Central memory CD8-positive, alpha-beta T cell (primary cell): ENCODE measurements around the gene CYP26B1.

Experiments
- ATAC-seq: fragments of 150-1000 bp; cut with Tn5 transposase; replicated peaks from 2 replicates; pipeline ENCODE4 v1.10.0; 2022; ENCODE audit warnings: mild to moderate bottlenecking, moderate FRiP score, moderate number of reproducible peaks; ENCODE audit not compliant: poor library complexity, severe bottlenecking; ENCODE audit errors: extremely low read depth
- DNase-seq, 2 donors: peaks; one replicate each; pipeline ENCODE4 v3.0.0; 2021; ENCODE audit warnings: low spot score in 2 of 2
- H3K27ac Mint-ChIP-seq: one replicate; pipeline ENCODE4 v1.8.0; 2022; ENCODE audit warnings: low read depth, mild to moderate bottlenecking, moderate library complexity, mixed read lengths
- H3K27me3 Mint-ChIP-seq: one replicate; pipeline ENCODE4 v1.8.0; 2022; ENCODE audit warnings: mixed read lengths
- H3K36me3 Mint-ChIP-seq: one replicate; pipeline ENCODE4 v1.8.0; 2022; ENCODE audit warnings: mild to moderate bottlenecking, moderate library complexity, mixed read lengths; ENCODE audit not compliant: insufficient read depth
- H3K4me1 Mint-ChIP-seq: one replicate; pipeline ENCODE4 v1.8.0; 2022; ENCODE audit warnings: mixed read lengths
- H3K4me3 Mint-ChIP-seq: one replicate; pipeline ENCODE4 v1.8.0; 2022; ENCODE audit warnings: mild to moderate bottlenecking, moderate library complexity, mixed read lengths
- H3K9me3 Mint-ChIP-seq: one replicate; pipeline ENCODE4 v1.8.0; 2022; ENCODE audit warnings: mixed read lengths

The CYP26B1 gene

DNA sequence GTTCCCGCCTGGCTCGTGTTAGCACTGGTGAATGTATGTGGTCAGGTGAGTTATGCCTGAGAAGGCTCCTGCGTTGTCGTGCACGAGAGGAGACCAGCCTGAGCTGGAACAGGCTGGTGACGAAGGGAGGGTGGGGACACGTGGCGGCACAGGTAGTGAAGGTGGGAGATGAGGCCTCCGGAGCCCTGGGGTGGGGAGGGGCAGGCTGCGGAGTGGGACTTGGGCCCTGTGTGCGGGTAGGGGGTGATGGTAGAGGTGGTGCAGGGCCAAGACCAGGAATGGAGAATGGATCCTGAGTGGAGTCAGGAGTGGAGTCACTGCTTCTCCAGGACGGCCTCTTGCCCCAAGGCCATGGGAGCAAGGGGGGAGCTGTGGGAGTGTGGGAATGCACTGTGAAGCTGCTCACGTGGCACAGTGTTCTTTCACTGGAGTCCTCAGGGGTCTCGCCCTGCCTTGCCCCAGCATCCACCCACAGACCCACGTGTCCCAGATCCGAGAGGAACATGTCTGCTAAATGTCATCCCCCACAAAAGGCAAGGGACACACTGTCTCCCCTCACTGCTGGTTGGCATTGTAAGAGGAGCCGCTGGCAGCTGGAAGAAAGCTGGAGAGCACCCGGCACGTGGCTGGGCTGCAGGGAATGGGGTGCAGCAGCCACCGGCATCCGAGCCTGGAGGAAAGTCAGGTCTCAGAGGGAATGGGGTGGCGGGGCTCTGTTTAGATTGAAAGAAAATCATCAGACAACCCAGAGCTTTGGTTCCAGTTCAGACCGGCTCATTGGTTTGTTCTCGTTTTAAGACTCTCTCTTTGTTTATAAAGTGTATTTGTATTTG is 63.7 kb downstream of the CYP26B1 start:
- no peak for ATAC-seq
- H3K9me3 Mint-ChIP-seq: no peaks in the 10 kb centered on the region
- no peaks in the 10 kb centered on the region for H3K36me3 Mint-ChIP-seq
- DNase-seq: no peak
- no peak overlapping the region for H3K4me3 Mint-ChIP-seq
- H3K4me1 Mint-ChIP-seq: no peaks in the 10 kb centered on the region
- H3K27me3 Mint-ChIP-seq: peaks cover 23% of the 10 kb centered on the region
- H3K27ac Mint-ChIP-seq: no peak overlapping the region

DNA sequence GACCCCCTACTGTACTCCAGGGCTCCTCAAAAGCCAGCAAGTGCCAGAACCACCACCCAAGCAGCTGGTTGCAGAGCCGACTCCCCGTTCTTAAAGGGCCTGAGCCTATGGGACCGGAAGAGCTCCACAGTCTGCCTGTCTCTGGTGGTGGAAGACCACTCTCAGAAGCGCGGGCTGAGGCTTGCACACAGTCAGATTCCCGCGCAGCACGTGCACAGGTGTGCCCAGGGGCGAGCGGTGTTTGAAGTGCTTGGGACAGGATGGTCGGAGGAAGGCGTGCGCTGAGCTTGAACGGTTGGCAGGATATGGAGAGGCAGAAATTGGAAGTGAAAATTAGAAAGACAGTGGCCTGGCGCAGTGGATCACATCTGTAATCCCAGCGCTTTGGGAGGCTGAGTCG is 64.8 kb downstream of the CYP26B1 start:
- no peak for ATAC-seq
- Mint-ChIP-seq H3K27ac (no peak overlapping the region), H3K36me3 (no peaks in the 10 kb centered on the region), H3K27me3 (peaks cover 23% of the 10 kb centered on the region), H3K9me3 (no peaks in the 10 kb centered on the region), H3K4me1 (no peaks in the 10 kb centered on the region), H3K4me3 (no peak overlapping the region)
- no peak for DNase-seq

DNA sequence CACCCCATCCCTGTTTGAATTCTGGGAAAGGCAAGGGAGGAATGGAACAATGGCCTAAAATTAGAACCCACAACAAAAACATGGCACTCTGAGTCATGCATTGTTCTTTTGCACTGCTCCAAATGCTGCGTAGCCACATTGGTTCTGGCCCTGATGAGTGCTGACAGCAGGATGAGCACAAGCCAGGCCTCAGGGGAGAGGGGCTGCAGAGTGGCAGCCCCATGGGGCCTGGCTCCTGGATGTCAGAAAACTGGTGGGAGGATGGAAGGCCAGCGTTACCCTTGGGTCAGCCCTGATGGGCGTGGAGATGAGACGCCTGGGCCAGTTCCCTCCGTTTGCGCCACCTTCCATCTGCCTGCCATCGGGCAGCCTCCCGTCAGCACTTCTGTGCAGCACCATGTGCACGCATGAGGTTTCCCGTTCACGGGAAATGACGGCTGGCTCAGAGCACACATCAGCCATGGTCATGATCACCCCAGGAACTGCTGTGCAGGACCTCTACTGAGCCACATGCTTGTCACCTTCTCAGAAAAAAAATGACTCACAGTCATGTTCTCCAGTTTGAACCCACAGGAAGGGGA is 65.6 kb downstream of the CYP26B1 start:
- Mint-ChIP-seq H3K4me3 (no peak overlapping the region), H3K9me3 (no peaks in the 10 kb centered on the region), H3K27me3 (peaks cover 23% of the 10 kb centered on the region), H3K36me3 (no peaks in the 10 kb centered on the region), H3K4me1 (no peaks in the 10 kb centered on the region), H3K27ac (no peak overlapping the region)
- no peak for DNase-seq
- no peak for ATAC-seq

DNA sequence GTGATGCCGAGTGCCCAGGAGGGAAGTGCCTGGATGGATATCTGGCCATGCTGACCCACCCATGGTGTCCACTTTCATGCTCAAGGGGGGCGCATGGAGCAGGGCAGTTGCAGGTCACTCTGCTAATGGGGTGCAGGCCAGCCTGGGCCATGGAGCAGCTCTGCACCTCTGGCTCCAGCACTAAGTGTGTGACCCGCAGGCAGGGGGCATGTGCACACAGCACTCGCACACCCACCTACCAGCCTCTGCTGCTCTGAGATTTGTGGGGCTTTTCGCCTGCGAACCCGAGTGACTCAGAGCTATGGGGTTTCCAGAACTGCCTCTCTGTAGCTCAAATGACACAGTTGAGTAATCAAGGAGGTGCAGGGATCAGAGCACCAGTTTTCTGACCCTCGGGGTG is 66.2 kb downstream of the CYP26B1 start:
- no peak for ATAC-seq
- H3K27me3 Mint-ChIP-seq: peaks cover 23% of the 10 kb centered on the region
- H3K36me3 Mint-ChIP-seq: no peaks in the 10 kb centered on the region
- H3K9me3 Mint-ChIP-seq: no peaks in the 10 kb centered on the region
- H3K27ac Mint-ChIP-seq: no peak overlapping the region
- no peak for DNase-seq
- H3K4me3 Mint-ChIP-seq: no peak overlapping the region
- no peaks in the 10 kb centered on the region for H3K4me1 Mint-ChIP-seq

DNA sequence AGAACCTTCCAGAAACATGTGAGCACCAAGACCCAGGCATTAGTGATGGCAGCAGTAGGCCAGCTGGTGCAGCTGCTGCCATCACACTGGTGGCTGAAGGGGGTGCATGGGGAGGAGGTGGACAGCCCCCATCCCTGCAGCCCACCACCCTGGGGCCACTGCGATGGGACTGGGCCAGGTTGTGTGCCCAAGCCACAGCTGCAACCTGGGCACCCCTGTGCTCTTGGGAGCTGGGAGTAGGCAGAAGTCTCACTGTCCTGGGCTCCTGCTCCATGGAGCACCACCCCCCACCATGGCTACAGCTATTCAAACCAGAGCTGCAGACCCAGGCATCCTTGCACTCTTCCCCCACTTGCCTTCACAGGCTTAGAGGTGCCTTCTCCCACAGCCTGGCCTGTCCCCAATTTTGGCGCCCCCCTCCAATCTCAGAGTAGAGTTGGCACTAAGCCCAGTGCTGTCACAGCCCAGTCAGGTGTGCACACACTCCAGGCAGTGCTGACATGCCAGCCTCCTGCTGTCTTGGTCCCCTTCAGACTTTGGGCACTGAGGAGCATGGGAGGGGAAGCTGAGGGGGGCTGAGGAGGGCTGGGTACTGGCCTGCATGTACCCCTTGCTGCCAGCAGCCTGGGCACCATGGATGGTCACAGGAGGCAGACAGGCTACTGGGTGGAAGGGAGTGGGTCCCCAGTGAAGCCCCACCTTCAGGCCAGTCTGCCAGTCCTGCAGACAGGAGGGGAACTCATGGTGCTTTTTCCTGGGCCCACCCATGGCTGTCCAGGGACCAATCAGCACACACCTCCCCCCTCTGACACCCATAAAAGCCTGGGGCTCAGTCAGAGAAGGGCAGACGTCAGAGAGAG is 67.1 kb downstream of the CYP26B1 start:
- H3K27ac Mint-ChIP-seq: no peak overlapping the region
- peaks cover 23% of the 10 kb centered on the region for H3K27me3 Mint-ChIP-seq
- DNase-seq (no peak), ATAC-seq (no peak)
- no peaks in the 10 kb centered on the region for H3K36me3 Mint-ChIP-seq
- no peak overlapping the region for H3K4me3 Mint-ChIP-seq
- no peaks in the 10 kb centered on the region for H3K4me1 Mint-ChIP-seq
- no peaks in the 10 kb centered on the region for H3K9me3 Mint-ChIP-seq
